Measurements from ENCODE around the gene FAM240B.

Gene FAM240B

GRCh38 chr9:38659538-38659937, 60.4 kb downstream of the FAM240B start:
- WGBS (ENCODE audit: insufficient coverage) = 100% methylated on average over 1 of the region's 7 CpGs
- ChIA-PET CTCF (interaction anchor here (1.2 kb wide), 1 partner anchor 17 kb away, joined by 3 read pairs; no protein-coding TSS in a partner anchor), POLR2A (no interaction called here)
- DNase-seq = no peak
- H3K4me3 ChIP-seq (ENCODE audit: control insufficient read depth in 1 of 7, extremely low read depth in 1 of 7, insufficient read depth in 4 of 7, low read depth in 2 of 7, low read length in 6 of 7) = no peak overlapping the region
- no peaks in the 10 kb centered on the region for H3K9me3 ChIP-seq (ENCODE audit: control extremely low read depth in 1 of 5, control insufficient read depth in 4 of 5, insufficient read depth in 2 of 5, low read depth in 1 of 5, low read length in 4 of 5)
- H3K27me3 ChIP-seq (replicated peaks in 2 of 5; ENCODE audit: control insufficient read depth in 4 of 5, insufficient read depth in 5 of 5, low read length in 4 of 5) = peaks cover 0 to 13% (median 0%) of the 10 kb centered on the region in 5 experiments
- no peaks in the 10 kb centered on the region for H3K4me1 ChIP-seq (ENCODE audit: control extremely low read depth in 1 of 4, control insufficient read depth in 4 of 4, insufficient read depth in 4 of 4, low read length in 3 of 4)
- no peak overlapping the region for H3K27ac ChIP-seq (ENCODE audit: insufficient read depth in 1 of 2, low read depth in 1 of 2, low read length in 2 of 2, poor library complexity in 1 of 2, severe bottlenecking in 2 of 2)
- no peaks in the 10 kb centered on the region for H3K36me3 ChIP-seq (ENCODE audit: control insufficient read depth in 4 of 4, insufficient read depth in 4 of 4, low read length in 3 of 4)

GRCh38 chr9:38656896-38657295, 63.0 kb downstream of the FAM240B start:
- no peak overlapping the region for H3K27ac ChIP-seq (ENCODE audit: insufficient read depth in 1 of 2, low read depth in 1 of 2, low read length in 2 of 2, poor library complexity in 1 of 2, severe bottlenecking in 2 of 2)
- H3K9me3 ChIP-seq (ENCODE audit: control extremely low read depth in 1 of 5, control insufficient read depth in 4 of 5, insufficient read depth in 2 of 5, low read depth in 1 of 5, low read length in 4 of 5) = no peaks in the 10 kb centered on the region
- ChIA-PET CTCF (no interaction called here), POLR2A (no interaction called here)
- H3K4me3 ChIP-seq (ENCODE audit: control insufficient read depth in 1 of 7, extremely low read depth in 1 of 7, insufficient read depth in 4 of 7, low read depth in 2 of 7, low read length in 6 of 7) = no peak overlapping the region
- H3K4me1 ChIP-seq (ENCODE audit: control extremely low read depth in 1 of 4, control insufficient read depth in 4 of 4, insufficient read depth in 4 of 4, low read length in 3 of 4) = no peaks in the 10 kb centered on the region
- WGBS (ENCODE audit: insufficient coverage) = 35% methylated on average over 5 of the region's 5 CpGs
- H3K27me3 ChIP-seq (replicated peaks in 2 of 5; ENCODE audit: control insufficient read depth in 4 of 5, insufficient read depth in 5 of 5, low read length in 4 of 5) = peaks cover 0 to 9% (median 3%) of the 10 kb centered on the region in 5 experiments
- H3K36me3 ChIP-seq (ENCODE audit: control insufficient read depth in 4 of 4, insufficient read depth in 4 of 4, low read length in 3 of 4) = no peaks in the 10 kb centered on the region
- DNase-seq = no peak

- 91% methylated on average over 7 of the region's 7 CpGs for WGBS (ENCODE audit: insufficient coverage)
- no peak overlapping the region for H3K4me3 ChIP-seq (ENCODE audit: control insufficient read depth in 1 of 7, extremely low read depth in 1 of 7, insufficient read depth in 4 of 7, low read depth in 2 of 7, low read length in 6 of 7)
- ChIA-PET POLR2A (no interaction called here), CTCF (no interaction called here)
- peaks cover 0 to 9% (median 3%) of the 10 kb centered on the region in 5 experiments for H3K27me3 ChIP-seq (replicated peaks in 2 of 5; ENCODE audit: control insufficient read depth in 4 of 5, insufficient read depth in 5 of 5, low read length in 4 of 5)
- no peaks in the 10 kb centered on the region for H3K9me3 ChIP-seq (ENCODE audit: control extremely low read depth in 1 of 5, control insufficient read depth in 4 of 5, insufficient read depth in 2 of 5, low read depth in 1 of 5, low read length in 4 of 5)
- H3K27ac ChIP-seq (ENCODE audit: insufficient read depth in 1 of 2, low read depth in 1 of 2, low read length in 2 of 2, poor library complexity in 1 of 2, severe bottlenecking in 2 of 2) = no peak overlapping the region
- H3K4me1 ChIP-seq (ENCODE audit: control extremely low read depth in 1 of 4, control insufficient read depth in 4 of 4, insufficient read depth in 4 of 4, low read length in 3 of 4) = no peaks in the 10 kb centered on the region
- H3K36me3 ChIP-seq (ENCODE audit: control insufficient read depth in 4 of 4, insufficient read depth in 4 of 4, low read length in 3 of 4) = no peaks in the 10 kb centered on the region
- no peak for DNase-seq
Measured at GRCh38 chr9:38652486-38652885, 67.4 kb downstream of the FAM240B start.

GRCh38 chr9:38652044-38652443, 67.9 kb downstream of the FAM240B start:
- H3K27ac ChIP-seq (ENCODE audit: insufficient read depth in 1 of 2, low read depth in 1 of 2, low read length in 2 of 2, poor library complexity in 1 of 2, severe bottlenecking in 2 of 2) = no peak overlapping the region
- ChIA-PET POLR2A (no interaction called here), CTCF (no interaction called here)
- H3K4me1 ChIP-seq (ENCODE audit: control extremely low read depth in 1 of 4, control insufficient read depth in 4 of 4, insufficient read depth in 4 of 4, low read length in 3 of 4) = no peaks in the 10 kb centered on the region
- no peaks in the 10 kb centered on the region for H3K9me3 ChIP-seq (ENCODE audit: control extremely low read depth in 1 of 5, control insufficient read depth in 4 of 5, insufficient read depth in 2 of 5, low read depth in 1 of 5, low read length in 4 of 5)
- 100% methylated on average over 1 of the region's 2 CpGs for WGBS (ENCODE audit: insufficient coverage)
- peaks cover 0 to 7% (median 3%) of the 10 kb centered on the region in 5 experiments for H3K27me3 ChIP-seq (replicated peaks in 2 of 5; ENCODE audit: control insufficient read depth in 4 of 5, insufficient read depth in 5 of 5, low read length in 4 of 5)
- no peaks in the 10 kb centered on the region for H3K36me3 ChIP-seq (ENCODE audit: control insufficient read depth in 4 of 4, insufficient read depth in 4 of 4, low read length in 3 of 4)
- H3K4me3 ChIP-seq (ENCODE audit: control insufficient read depth in 1 of 7, extremely low read depth in 1 of 7, insufficient read depth in 4 of 7, low read depth in 2 of 7, low read length in 6 of 7) = no peak overlapping the region
- DNase-seq = no peak

GRCh38 chr9:38651400-38652042, 68.4 kb downstream of the FAM240B start:
- Histone ChIP-seq H3K36me3 (ENCODE audit: control insufficient read depth in 4 of 4, insufficient read depth in 4 of 4, low read length in 3 of 4) (no peaks in the 10 kb centered on the region), H3K4me3 (ENCODE audit: control insufficient read depth in 1 of 7, extremely low read depth in 1 of 7, insufficient read depth in 4 of 7, low read depth in 2 of 7, low read length in 6 of 7) (no peak overlapping the region), H3K4me1 (ENCODE audit: control extremely low read depth in 1 of 4, control insufficient read depth in 4 of 4, insufficient read depth in 4 of 4, low read length in 3 of 4) (no peaks in the 10 kb centered on the region), H3K9me3 (ENCODE audit: control extremely low read depth in 1 of 5, control insufficient read depth in 4 of 5, insufficient read depth in 2 of 5, low read depth in 1 of 5, low read length in 4 of 5) (no peaks in the 10 kb centered on the region), H3K27me3 (replicated peaks in 2 of 5; ENCODE audit: control insufficient read depth in 4 of 5, insufficient read depth in 5 of 5, low read length in 4 of 5) (peaks cover 0 to 5% (median 3%) of the 10 kb centered on the region in 5 experiments), H3K27ac (ENCODE audit: insufficient read depth in 1 of 2, low read depth in 1 of 2, low read length in 2 of 2, poor library complexity in 1 of 2, severe bottlenecking in 2 of 2) (no peak overlapping the region)
- CTCF ChIA-PET = no interaction called here
- WGBS (ENCODE audit: insufficient coverage) = 87% methylated on average over 6 of the region's 8 CpGs
- DNase-seq = no peak
- POLR2A ChIA-PET = no interaction called here

GRCh38 chr9:38650564-38650963, 69.4 kb downstream of the FAM240B start:
- no peak overlapping the region for H3K4me3 ChIP-seq (ENCODE audit: control insufficient read depth in 1 of 7, extremely low read depth in 1 of 7, insufficient read depth in 4 of 7, low read depth in 2 of 7, low read length in 6 of 7)
- CTCF ChIA-PET = interaction anchor here (1.1 kb wide), 1 partner anchor 8 kb away, joined by 3 read pairs; no protein-coding TSS in a partner anchor
- no peak for DNase-seq
- H3K4me1 ChIP-seq (ENCODE audit: control extremely low read depth in 1 of 4, control insufficient read depth in 4 of 4, insufficient read depth in 4 of 4, low read length in 3 of 4) = no peaks in the 10 kb centered on the region
- H3K27me3 ChIP-seq (replicated peaks in 2 of 5; ENCODE audit: control insufficient read depth in 4 of 5, insufficient read depth in 5 of 5, low read length in 4 of 5) = peaks cover 0 to 5% (median 0%) of the 10 kb centered on the region in 5 experiments
- H3K9me3 ChIP-seq (ENCODE audit: control extremely low read depth in 1 of 5, control insufficient read depth in 4 of 5, insufficient read depth in 2 of 5, low read depth in 1 of 5, low read length in 4 of 5) = no peaks in the 10 kb centered on the region
- no peaks in the 10 kb centered on the region for H3K36me3 ChIP-seq (ENCODE audit: control insufficient read depth in 4 of 4, insufficient read depth in 4 of 4, low read length in 3 of 4)
- WGBS (ENCODE audit: insufficient coverage) = 94% methylated on average over 5 of the region's 8 CpGs
- POLR2A ChIA-PET = no interaction called here
- H3K27ac ChIP-seq (ENCODE audit: insufficient read depth in 1 of 2, low read depth in 1 of 2, low read length in 2 of 2, poor library complexity in 1 of 2, severe bottlenecking in 2 of 2) = no peak overlapping the region

GRCh38 chr9:38649731-38650363, 70.1 kb downstream of the FAM240B start:
- POLR2A ChIA-PET = no interaction called here
- Histone ChIP-seq H3K9me3 (ENCODE audit: control extremely low read depth in 1 of 5, control insufficient read depth in 4 of 5, insufficient read depth in 2 of 5, low read depth in 1 of 5, low read length in 4 of 5) (no peaks in the 10 kb centered on the region), H3K27ac (ENCODE audit: insufficient read depth in 1 of 2, low read depth in 1 of 2, low read length in 2 of 2, poor library complexity in 1 of 2, severe bottlenecking in 2 of 2) (no peak overlapping the region), H3K27me3 (replicated peaks in 2 of 5; ENCODE audit: control insufficient read depth in 4 of 5, insufficient read depth in 5 of 5, low read length in 4 of 5) (peaks cover 0 to 5% (median 0%) of the 10 kb centered on the region in 5 experiments), H3K4me3 (ENCODE audit: control insufficient read depth in 1 of 7, extremely low read depth in 1 of 7, insufficient read depth in 4 of 7, low read depth in 2 of 7, low read length in 6 of 7) (no peak overlapping the region), H3K36me3 (ENCODE audit: control insufficient read depth in 4 of 4, insufficient read depth in 4 of 4, low read length in 3 of 4) (no peaks in the 10 kb centered on the region), H3K4me1 (ENCODE audit: control extremely low read depth in 1 of 4, control insufficient read depth in 4 of 4, insufficient read depth in 4 of 4, low read length in 3 of 4) (no peaks in the 10 kb centered on the region)
- WGBS (ENCODE audit: insufficient coverage) = 97% methylated on average over 6 of the region's 8 CpGs
- CTCF ChIA-PET = interaction anchor here (1.1 kb wide), 1 partner anchor 9 kb away, joined by 3 read pairs; no protein-coding TSS in a partner anchor
- no peak for DNase-seq

Data from common myeloid progenitor, CD34-positive (primary cell).